Gastroesophageal sphincter (tissue), 3 donors: Measurements from ENCODE around the gene PPRC1.

Experiments used
- CTCF ChIP-seq, 4 experiments: fragments of 200-600 bp in 2 of 4; fragments of 450-650 bp in 2 of 4; sonication (generic) in 1 of 4; IDR thresholded peaks; one replicate each; pipeline ENCODE4 v1.5.1; 2017 to 2019; ENCODE audit warnings: antibody characterized with exemption in 4 of 4, mild to moderate bottlenecking in 2 of 4, moderate library complexity in 2 of 4
- EP300 ChIP-seq: sonication (generic); formaldehyde crosslinking; IDR thresholded peaks from one replicate; pipeline ENCODE4 v1.6.1; 2017; ENCODE audit warnings: antibody characterized with exemption, mild to moderate bottlenecking
- POLR2A ChIP-seq, 2 donors: fragments of 450-650 bp; IDR thresholded peaks; one replicate each; pipeline ENCODE4 v1.6.1; 2017; ENCODE audit warnings: antibody characterized with exemption in 2 of 2, mild to moderate bottlenecking in 2 of 2, moderate library complexity in 1 of 2
- POLR2AphosphoS5 ChIP-seq: sonication (generic); formaldehyde crosslinking; IDR thresholded peaks from one replicate; pipeline ENCODE4 v1.6.1; 2017; ENCODE audit warnings: antibody characterized with exemption

DNA sequence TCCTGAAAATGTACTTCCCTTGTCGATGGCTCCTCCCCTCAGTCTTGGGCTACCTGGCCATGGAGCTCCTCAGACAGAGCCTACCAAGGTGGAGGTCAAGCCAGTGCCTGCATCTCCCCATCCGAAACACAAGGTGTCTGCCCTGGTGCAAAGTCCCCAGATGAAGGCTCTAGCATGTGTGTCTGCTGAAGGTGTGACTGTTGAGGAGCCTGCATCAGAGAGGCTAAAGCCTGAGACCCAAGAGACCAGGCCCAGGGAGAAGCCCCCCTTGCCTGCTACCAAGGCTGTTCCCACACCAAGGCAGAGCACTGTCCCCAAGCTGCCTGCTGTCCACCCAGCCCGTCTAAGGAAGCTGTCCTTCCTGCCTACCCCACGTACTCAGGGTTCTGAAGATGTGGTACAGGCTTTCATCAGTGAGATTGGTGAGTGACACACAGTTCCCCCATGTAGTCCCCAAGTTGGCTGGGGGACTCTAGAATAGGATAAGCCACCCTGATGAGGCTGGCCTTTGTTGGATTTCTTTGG is 8.8 kb downstream of the PPRC1 start:
- no peak for TF ChIP-seq CTCF (IDR thresholded peaks at IDR 0.05)
- TF ChIP-seq POLR2A (IDR thresholded peaks at IDR 0.05) = no peak
- no peak for TF ChIP-seq POLR2AphosphoS5
- TF ChIP-seq EP300 = no peak
